Measurements from ENCODE around the gene ANO8. TPM values are rescaled to one million over a fixed set of nuclear protein-coding genes. Genes with fewer than 3 reads are reported as not detected.
"Not testable (repeated sequence)": the region's sequence is repeated elsewhere in the genome, so short reads cannot be mapped to it uniquely, and the experiment has no call there.

The ANO8 gene
- total and polyA plus RNA-seq, 7 donors, result 1.5 to 14.3 (median 11.9) TPM

- 57 to 70% (median 60%) methylated on average over 4 of the region's 4 CpGs for WGBS, 3 donors
- intact Hi-C loops (cut with DNase I), result no loop called here
Measured at GRCh38 chr19:17296273-17296672, 38.4 kb downstream of the ANO8 start.

GRCh38 chr19:17295551-17295950 is 39.1 kb downstream of the ANO8 start:
- H3K4me1 ChIP-seq; intact Hi-C loops (cut with DNase I); H3K27ac ChIP-seq; H3K4me3 ChIP-seq; ATAC-seq; DNase-seq; H3K27me3 ChIP-seq (ENCODE audit: insufficient read depth in 3 of 3, low read length in 2 of 3); H3K9me3 ChIP-seq: not testable (repeated sequence)
- 96 to 97% (median 96%) methylated on average over 6 of the region's 6 CpGs for WGBS, 3 donors
- peaks cover 0 to 13% of the 10 kb centered on the region in 2 donors for H3K36me3 ChIP-seq (ENCODE audit: insufficient read depth in 1 of 2, low read depth in 1 of 2)

More at GRCh38 chr19:17296273-17296672, 38.4 kb downstream of the ANO8 start:
- Histone ChIP-seq H3K4me3 (no peak overlapping the region), H3K27ac (no peak overlapping the region), H3K27me3 (ENCODE audit: insufficient read depth in 3 of 3, low read length in 2 of 3) (no peaks in the 10 kb centered on the region), H3K4me1 (no peaks in the 10 kb centered on the region), H3K36me3 (ENCODE audit: insufficient read depth in 1 of 2, low read depth in 1 of 2) (peaks cover 0 to 19% of the 10 kb centered on the region in 2 donors), H3K9me3 (peaks cover 5% of the 10 kb centered on the region)
- DNase-seq, result no peak
- ATAC-seq, result no peak
- no peak for TF ChIP-seq CTCF (IDR thresholded peaks at IDR 0.05)

- no peaks in the 10 kb centered on the region for H3K27me3 ChIP-seq (ENCODE audit: insufficient read depth in 3 of 3, low read length in 2 of 3)
- intact Hi-C loops (cut with DNase I), result no loop called here
- H3K4me1 ChIP-seq, result no peaks in the 10 kb centered on the region
- H3K27ac ChIP-seq, result no peak overlapping the region
- 84 to 86% (median 85%) methylated on average over 44 to 48 of the region's 48 CpGs for WGBS, 3 donors
- H3K4me3 ChIP-seq, result no peak overlapping the region
- peaks cover 0 to 13% of the 10 kb centered on the region in 2 donors for H3K36me3 ChIP-seq (ENCODE audit: insufficient read depth in 1 of 2, low read depth in 1 of 2)
- no peak for TF ChIP-seq CTCF (IDR thresholded peaks at IDR 0.05)
- DNase-seq (peak in 1 of 2 donors; percentile 69), ATAC-seq (peak in 2 of 4 donors; percentile 18 to 31)
- H3K9me3 ChIP-seq, result peaks cover 5% of the 10 kb centered on the region
Measured at GRCh38 chr19:17294051-17294891, 40.4 kb downstream of the ANO8 start.

GRCh38 chr19:17293605-17294004 is 41.0 kb downstream of the ANO8 start:
- intact Hi-C loops (cut with DNase I), result no loop called here
- TF ChIP-seq CTCF (IDR thresholded peaks at IDR 0.05), result no peak
- Histone ChIP-seq H3K27ac (no peak overlapping the region), H3K9me3 (peaks cover 5% of the 10 kb centered on the region), H3K4me3 (no peak overlapping the region), H3K27me3 (ENCODE audit: insufficient read depth in 3 of 3, low read length in 2 of 3) (no peaks in the 10 kb centered on the region), H3K36me3 (ENCODE audit: insufficient read depth in 1 of 2, low read depth in 1 of 2) (peaks cover 0 to 13% of the 10 kb centered on the region in 2 donors), H3K4me1 (no peaks in the 10 kb centered on the region)
- DNase-seq (no peak), ATAC-seq (no peak)
- WGBS, 3 donors, result 91 to 93% (median 92%) methylated on average over 14 of the region's 14 CpGs

- TF ChIP-seq CTCF (IDR thresholded peaks at IDR 0.05), result peak; percentile 53
- Histone ChIP-seq H3K27me3 (ENCODE audit: insufficient read depth in 3 of 3, low read length in 2 of 3) (no peaks in the 10 kb centered on the region), H3K27ac (peak overlapping the region; percentile 36), H3K4me1 (no peaks in the 10 kb centered on the region), H3K9me3 (no peaks in the 10 kb centered on the region), H3K4me3 (peak overlapping the region; percentile 65), H3K36me3 (ENCODE audit: insufficient read depth in 1 of 2, low read depth in 1 of 2) (peaks cover 0 to 5% of the 10 kb centered on the region in 2 donors)
- peak; percentile 60 to 75 for DNase-seq
- 38 to 46% (median 42%) methylated on average over 41 to 46 of the region's 46 CpGs for WGBS, 3 donors
- peak; percentile 57 to 70 (median 68) for ATAC-seq
- intact Hi-C loops (cut with DNase I), result no loop called here
Measured at GRCh38 chr19:17292301-17293074, 42.2 kb downstream of the ANO8 start.

Measured in psoas muscle (tissue), 8 donors.